HFF-Myc (cell line): ENCODE data around the gene FHAD1.

Experiments used
- DNase-seq: peaks from one replicate; pipeline ENCODE4 v3.0.0-alpha.2; 2011; ENCODE audit warnings: low read depth; ENCODE audit errors: extremely low read depth
- H3K4me3 ChIP-seq: replicated peaks from 2 replicates; pipeline ENCODE4 v1.5.1; 2011; ENCODE audit warnings: low read depth, mild to moderate bottlenecking, control low read depth, low read length
- CTCF ChIP-seq: IDR thresholded peaks from 2 replicates; pipeline ENCODE4 v1.5.1; 2012; ENCODE audit warnings: mild to moderate bottlenecking, low read depth, low read length, control low read depth; ENCODE audit errors: missing control alignments

Gene FHAD1

DNA sequence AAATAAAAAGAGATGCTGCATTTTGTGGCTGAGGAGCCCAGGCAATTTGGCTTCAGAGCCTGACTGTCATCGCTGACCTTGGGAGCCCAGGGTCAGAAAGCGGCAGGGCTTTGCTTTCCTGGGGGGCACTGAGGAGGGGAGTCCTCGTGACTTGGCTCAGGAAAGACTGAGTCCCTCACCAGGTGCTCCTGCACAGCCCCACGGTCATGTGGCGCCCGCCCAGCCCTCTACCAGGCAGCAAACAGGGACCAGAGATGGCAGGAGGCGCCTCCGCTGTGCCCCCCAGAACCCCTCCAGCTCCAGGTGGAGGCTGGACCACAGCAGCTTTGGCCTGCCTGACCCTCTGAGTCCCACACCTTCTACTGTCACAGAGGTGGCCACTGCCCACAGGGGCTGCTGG lies 175.8 kb downstream of the FHAD1 start:
- DNase-seq = no peak
- no peak overlapping the region for H3K4me3 ChIP-seq
- TF ChIP-seq CTCF = no peak

- no peak overlapping the region for H3K4me3 ChIP-seq
- no peak for DNase-seq
- no peak for TF ChIP-seq CTCF
These were observed 176.5 kb downstream of the FHAD1 start for GRCh38 chr1:15423355-15424077.

GRCh38 chr1:15424146-15424667 lies 177.2 kb downstream of the FHAD1 start:
- H3K4me3 ChIP-seq = no peak overlapping the region
- DNase-seq = no peak
- TF ChIP-seq CTCF = no peak

GRCh38 chr1:15424981-15425380 lies 178.0 kb downstream of the FHAD1 start:
- H3K4me3 ChIP-seq = no peak overlapping the region
- TF ChIP-seq CTCF = no peak
- no peak for DNase-seq

- no peak overlapping the region for H3K4me3 ChIP-seq
- DNase-seq = no peak
- TF ChIP-seq CTCF = no peak
These were observed 178.5 kb downstream of the FHAD1 start for GRCh38 chr1:15425521-15425920.

DNA sequence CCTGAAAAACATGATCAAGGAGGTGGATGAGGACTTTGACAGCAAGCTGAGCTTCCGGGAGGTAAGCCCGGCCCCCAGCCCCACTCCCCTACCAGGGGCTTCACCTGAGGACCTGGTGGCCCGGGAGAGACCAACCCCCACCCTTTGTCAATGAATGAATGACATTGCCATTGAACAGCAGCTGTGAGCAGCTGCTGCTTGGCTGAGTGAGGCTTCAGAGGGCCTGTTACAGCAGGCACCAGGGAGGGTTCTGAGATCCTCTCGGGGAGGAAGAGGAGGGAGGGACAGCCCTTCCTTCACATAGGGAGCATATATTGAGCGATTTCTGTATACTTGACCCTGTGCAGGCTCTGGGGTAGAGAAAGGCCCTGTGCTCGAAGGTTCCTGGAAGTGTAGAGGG lies 178.9 kb downstream of the FHAD1 start:
- no peak for DNase-seq
- no peak overlapping the region for H3K4me3 ChIP-seq
- TF ChIP-seq CTCF = no peak
